Calu3 (cell line): ENCODE results near the gene PRSS56. TPM values are rescaled to one million over a fixed set of nuclear protein-coding genes. Genes with fewer than 3 reads are reported as not detected.
"Not testable (repeated sequence)": the region's sequence is repeated elsewhere in the genome, so short reads cannot be mapped to it uniquely, and the experiment has no call there.

Source experiments
- BruUV-seq: library from RNA; stranded (reverse); fragments of 400-500 nt; replicated peaks from 2 replicates; lab custom pipeline; 2021; lab: Mats Ljungman, UMichigan
- CTCF ChIA-PET: fragments of 300-600 bp; sonication (Branson Sonifier 250); formaldehyde crosslinking; loops from one replicate; lab custom pipeline; 2022; ENCODE audit warnings: antibody characterized with exemption; lab: Charles Lee
- DNase-seq: peaks from one replicate; pipeline ENCODE4 v3.0.0; 2022
- H3K27ac Mint-ChIP-seq: one replicate; pipeline ENCODE4 v1.8.0; 2022; ENCODE audit warnings: mixed read lengths; ENCODE audit not compliant: unreplicated experiment
- H3K27me3 Mint-ChIP-seq: one replicate; pipeline ENCODE4 v1.8.0; 2022; ENCODE audit warnings: mixed read lengths; ENCODE audit not compliant: unreplicated experiment
- H3K36me3 Mint-ChIP-seq: one replicate; pipeline ENCODE4 v1.8.0; 2022; ENCODE audit warnings: mild to moderate bottlenecking, moderate library complexity, mixed read lengths; ENCODE audit not compliant: insufficient read depth, unreplicated experiment
- H3K4me1 Mint-ChIP-seq: one replicate; pipeline ENCODE4 v1.8.0; 2022; ENCODE audit warnings: mild to moderate bottlenecking, low read depth, mixed read lengths; ENCODE audit not compliant: unreplicated experiment
- H3K4me3 Mint-ChIP-seq: one replicate; pipeline ENCODE4 v1.8.0; 2022; ENCODE audit warnings: mild to moderate bottlenecking, low read depth, moderate library complexity, mixed read lengths; ENCODE audit not compliant: unreplicated experiment
- H3K9me3 Mint-ChIP-seq: one replicate; pipeline ENCODE4 v1.8.0; 2022; ENCODE audit warnings: low read depth, mixed read lengths; ENCODE audit not compliant: unreplicated experiment
- CTCF ChIP-seq: fragments of 200-600 bp; IDR thresholded peaks from one replicate; pipeline ENCODE4 v1.8.0; 2022; ENCODE audit warnings: antibody characterized with exemption; ENCODE audit not compliant: unreplicated experiment
- intact Hi-C: fragments of 100-400 bp; cut with micrococcal nuclease; formaldehyde crosslinking; loops from one replicate; pipeline ENCODE4 v1.10.0; 2022; ENCODE audit not compliant: unreplicated experiment
- total RNA-seq: library from RNA; stranded (reverse); gene quantifications from 2 replicates; pipeline ENCODE4 v1.2.3, GENCODE V29; 2022

Gene PRSS56
- total RNA-seq, 1 experiment from 2014 or later, result not detected

- intact Hi-C loops, result no loop called here
- H3K27me3 Mint-ChIP-seq, result no peaks in the 10 kb centered on the region
- BruUV-seq, result no TSS peak
- TF ChIP-seq CTCF, result no peak
- no peak overlapping the region for H3K27ac Mint-ChIP-seq
- peaks cover 61% of the 10 kb centered on the region for H3K4me1 Mint-ChIP-seq
- no peak for DNase-seq
- CTCF ChIA-PET, result interaction anchor here (1.4 kb wide), 1 partner anchor 10 kb away, joined by 3 read pairs; no protein-coding TSS in a partner anchor
- no peaks in the 10 kb centered on the region for H3K9me3 Mint-ChIP-seq
- peaks cover 65% of the 10 kb centered on the region for H3K36me3 Mint-ChIP-seq
- no peak overlapping the region for H3K4me3 Mint-ChIP-seq
These were observed 49.4 kb downstream of the PRSS56 start for GRCh38 chr2:232569541-232569940.

GRCh38 chr2:232570481-232570880 is 50.3 kb downstream of the PRSS56 start:
- not testable (repeated sequence) for H3K27ac Mint-ChIP-seq

GRCh38 chr2:232571026-232571474 is 50.9 kb downstream of the PRSS56 start:
- Mint-ChIP-seq H3K27me3 (no peaks in the 10 kb centered on the region), H3K9me3 (no peaks in the 10 kb centered on the region), H3K4me3 (no peak overlapping the region), H3K36me3 (peaks cover 50% of the 10 kb centered on the region), H3K27ac (no peak overlapping the region), H3K4me1 (peaks cover 64% of the 10 kb centered on the region)
- no peak for TF ChIP-seq CTCF
- CTCF ChIA-PET, result interaction anchor here (1.0 to 1.2 kb wide), 2 partner anchors 9 to 22 kb away, joined by 4 read pairs; no protein-coding TSS in a partner anchor
- intact Hi-C loops, result no loop called here
- DNase-seq, result peak; percentile 27
- no TSS peak for BruUV-seq

More at GRCh38 chr2:232570481-232570880, 50.3 kb downstream of the PRSS56 start:
- H3K9me3 Mint-ChIP-seq, BruUV-seq, H3K27me3 Mint-ChIP-seq, DNase-seq, intact Hi-C loops, H3K4me3 Mint-ChIP-seq: not testable (repeated sequence)
- CTCF ChIA-PET, result interaction anchor here (1.0 to 1.2 kb wide), 2 partner anchors 10 to 22 kb away, joined by 4 read pairs; no protein-coding TSS in a partner anchor
- peaks cover 56% of the 10 kb centered on the region for H3K36me3 Mint-ChIP-seq
- peaks cover 64% of the 10 kb centered on the region for H3K4me1 Mint-ChIP-seq

GRCh38 chr2:232573042-232573441 is 52.9 kb downstream of the PRSS56 start:
- H3K36me3 Mint-ChIP-seq, result peaks cover 35% of the 10 kb centered on the region
- H3K27me3 Mint-ChIP-seq, result no peaks in the 10 kb centered on the region
- H3K4me3 Mint-ChIP-seq, result peak overlapping the region; percentile 33
- H3K27ac Mint-ChIP-seq, result peak overlapping the region; percentile 38
- DNase-seq, result no peak
- TF ChIP-seq CTCF, result no peak
- H3K4me1 Mint-ChIP-seq, result peaks cover 63% of the 10 kb centered on the region
- intact Hi-C loops, result no loop called here
- H3K9me3 Mint-ChIP-seq, result no peaks in the 10 kb centered on the region
- BruUV-seq, result no TSS peak
- CTCF ChIA-PET, result interaction anchor here (0.5 to 1.0 kb wide), 5 partner anchors 27 to 932 kb away, joined by 3 to 12 read pairs (median 4); no protein-coding TSS in a partner anchor
